ENCODE results near the gene NCR1.
A peak's percentile ranks its signal among the peaks of the same experiment; 100 is the strongest.

The NCR1 gene

GRCh38 chr19:54883228-54883627 lies 22.7 kb upstream of the NCR1 start:
- H3K9ac ChIP-seq (ENCODE audit: low read depth, low read length, poor library complexity, severe bottlenecking) = peak overlapping the region; percentile 56
- peak overlapping the region; percentile 80 for H2AFZ ChIP-seq (ENCODE audit: low read length)
- peak overlapping the region; percentile 61 for H3K4me2 ChIP-seq (ENCODE audit: low read depth, low read length, poor library complexity, severe bottlenecking)
- H3K79me2 ChIP-seq (ENCODE audit: insufficient read depth, low read length) = no peaks in the 10 kb centered on the region
- no peaks in the 10 kb centered on the region for H3K9me2 ChIP-seq (replicated peaks; ENCODE audit: low read depth, low read length)
- no peaks in the 10 kb centered on the region for H3K9me3 ChIP-seq (ENCODE audit: insufficient read depth, low read depth, low read length)
- TF ChIP-seq EZH2phosphoT487 (IDR thresholded peaks at IDR 0.05; ENCODE audit: borderline replicate concordance) (no peak), CTCF (conservative IDR thresholded peaks at IDR 0.05; ENCODE audit: low read length) (no peak)
- H3F3A ChIP-seq (ENCODE audit: low read depth) = no peaks in the 10 kb centered on the region
- H3K4me3 ChIP-seq (ENCODE audit: low read length, poor library complexity, severe bottlenecking) = no peak overlapping the region
- H3K4me1 ChIP-seq (ENCODE audit: insufficient read depth, low read length, poor library complexity, severe bottlenecking) = no peaks in the 10 kb centered on the region
- no peaks in the 10 kb centered on the region for H3K36me3 ChIP-seq (ENCODE audit: insufficient read depth, low read length)
- H3K27me3 ChIP-seq (ENCODE audit: insufficient read depth, low read length, poor library complexity, severe bottlenecking) = no peaks in the 10 kb centered on the region
- no peaks in the 10 kb centered on the region for H4K20me1 ChIP-seq (ENCODE audit: insufficient read depth, low read length, poor library complexity, severe bottlenecking)

- Histone ChIP-seq H3F3A (ENCODE audit: low read depth) (no peaks in the 10 kb centered on the region), H3K4me2 (ENCODE audit: low read depth, low read length, poor library complexity, severe bottlenecking) (no peak overlapping the region), H4K20me1 (ENCODE audit: insufficient read depth, low read length, poor library complexity, severe bottlenecking) (no peaks in the 10 kb centered on the region), H3K9ac (ENCODE audit: low read depth, low read length, poor library complexity, severe bottlenecking) (no peak overlapping the region), H3K9me2 (replicated peaks; ENCODE audit: low read depth, low read length) (no peaks in the 10 kb centered on the region), H2AFZ (ENCODE audit: low read length) (no peak overlapping the region), H3K36me3 (ENCODE audit: insufficient read depth, low read length) (no peaks in the 10 kb centered on the region), H3K79me2 (ENCODE audit: insufficient read depth, low read length) (no peaks in the 10 kb centered on the region), H3K9me3 (ENCODE audit: insufficient read depth, low read depth, low read length) (no peaks in the 10 kb centered on the region), H3K27me3 (ENCODE audit: insufficient read depth, low read length, poor library complexity, severe bottlenecking) (no peaks in the 10 kb centered on the region), H3K4me3 (ENCODE audit: low read length, poor library complexity, severe bottlenecking) (no peak overlapping the region), H3K4me1 (ENCODE audit: insufficient read depth, low read length, poor library complexity, severe bottlenecking) (no peaks in the 10 kb centered on the region)
- TF ChIP-seq EZH2phosphoT487 (IDR thresholded peaks at IDR 0.05; ENCODE audit: borderline replicate concordance) (no peak), CTCF (conservative IDR thresholded peaks at IDR 0.05; ENCODE audit: low read length) (no peak)
Measured at GRCh38 chr19:54888239-54888638, 17.7 kb upstream of the NCR1 start.

DNA sequence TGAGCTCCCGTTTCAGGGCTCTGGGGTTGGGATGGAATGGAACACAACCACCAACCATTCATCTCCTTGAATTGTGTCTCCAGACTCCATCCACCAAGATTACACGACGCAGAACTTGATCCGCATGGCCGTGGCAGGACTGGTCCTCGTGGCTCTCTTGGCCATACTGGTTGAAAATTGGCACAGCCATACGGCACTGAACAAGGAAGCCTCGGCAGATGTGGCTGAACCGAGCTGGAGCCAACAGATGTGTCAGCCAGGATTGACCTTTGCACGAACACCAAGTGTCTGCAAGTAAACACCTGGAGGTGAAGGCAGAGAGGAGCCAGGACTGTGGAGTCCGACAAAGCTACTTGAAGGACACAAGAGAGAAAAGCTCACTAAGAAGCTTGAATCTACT lies 16.4 kb upstream of the NCR1 start:
- no peak overlapping the region for H3K4me2 ChIP-seq (ENCODE audit: low read depth, low read length, poor library complexity, severe bottlenecking)
- no peak overlapping the region for H2AFZ ChIP-seq (ENCODE audit: low read length)
- no peaks in the 10 kb centered on the region for H3K36me3 ChIP-seq (ENCODE audit: insufficient read depth, low read length)
- no peaks in the 10 kb centered on the region for H4K20me1 ChIP-seq (ENCODE audit: insufficient read depth, low read length, poor library complexity, severe bottlenecking)
- H3K9ac ChIP-seq (ENCODE audit: low read depth, low read length, poor library complexity, severe bottlenecking) = no peak overlapping the region
- H3K27me3 ChIP-seq (ENCODE audit: insufficient read depth, low read length, poor library complexity, severe bottlenecking) = no peaks in the 10 kb centered on the region
- H3K9me3 ChIP-seq (ENCODE audit: insufficient read depth, low read depth, low read length) = no peaks in the 10 kb centered on the region
- no peaks in the 10 kb centered on the region for H3F3A ChIP-seq (ENCODE audit: low read depth)
- TF ChIP-seq CTCF (conservative IDR thresholded peaks at IDR 0.05; ENCODE audit: low read length) = no peak
- no peak for TF ChIP-seq EZH2phosphoT487 (IDR thresholded peaks at IDR 0.05; ENCODE audit: borderline replicate concordance)
- H3K79me2 ChIP-seq (ENCODE audit: insufficient read depth, low read length) = no peaks in the 10 kb centered on the region
- H3K4me1 ChIP-seq (ENCODE audit: insufficient read depth, low read length, poor library complexity, severe bottlenecking) = no peaks in the 10 kb centered on the region
- H3K9me2 ChIP-seq (replicated peaks; ENCODE audit: low read depth, low read length) = no peaks in the 10 kb centered on the region
- H3K4me3 ChIP-seq (ENCODE audit: low read length, poor library complexity, severe bottlenecking) = no peak overlapping the region
